K562 (cell line): ENCODE results near the gene PARS2. TPM values are rescaled to one million over a fixed set of nuclear protein-coding genes. Genes with fewer than 3 reads are reported as not detected.

Experiments used
- ATAC-seq: fragments of 200-7000 bp; cut with Tn5 transposase; 3 replicates; pipeline ENCODE4 v1.9.1; 2020; ENCODE audit warnings: moderate library complexity
- BruUV-seq: library from RNA; stranded (reverse); fragments of 400-500 nt; replicated peaks from 2 replicates; lab custom pipeline; 2021; lab: Mats Ljungman, UMichigan
- CTCF ChIA-PET: fragments of 300-600 bp; formaldehyde crosslinking; extraction: SDS; loops from one replicate; lab custom pipeline; 2021; ENCODE audit warnings: low intra/inter-chr PET ratio; lab: Yijun Ruan, JAX
- POLR2A ChIA-PET: fragments of 300-600, 350-650 bp; sonication (Branson Sonifier 250); formaldehyde crosslinking; extraction: SDS; loops from one replicate; lab custom pipeline; 2021; ENCODE audit warnings: antibody characterized with exemption, inconsistent platforms; lab: Yijun Ruan, JAX
- DNase-seq, 4 experiments: peaks; one replicate each; pipeline versions ENCODE4 v3.0.0 to v3.0.0-alpha.2; 2011 to 2018; ENCODE audit warnings: low spot score in 3 of 4, mixed read lengths in 3 of 4; ENCODE audit errors: extremely low read depth in 1 of 4
- FAIRE-seq: peaks from 2 replicates; lab custom pipeline; 2011; peaks lifted over from hg19 to GRCh38; lab: Jason Lieb, UNC
- H2AFZ ChIP-seq: 2 replicates; pipeline ENCODE4 v1.6.0; 2011; ENCODE audit warnings: low read depth, low read length, control low read depth, inconsistent platforms
- H3K27ac ChIP-seq: fragments of 200-600 bp; 3 replicates; pipeline ENCODE4 v1.8.0; 2011; ENCODE audit warnings: low read depth, mild to moderate bottlenecking, control low read depth, inconsistent platforms, low read length, moderate library complexity, mixed read lengths; ENCODE audit errors: extremely low read depth
- H3K27me3 ChIP-seq, 2 experiments: fragments of 300-600 bp in 1 of 2; 2 replicates in 1 of 2; 3 replicates in 1 of 2; pipeline versions ENCODE4 v1.6.0 to v1.8.0; 2011; ENCODE audit warnings: inconsistent platforms in 2 of 2, low read length in 2 of 2, mild to moderate bottlenecking in 1 of 2, mixed read lengths in 1 of 2, moderate library complexity in 1 of 2; ENCODE audit not compliant: control insufficient read depth in 2 of 2, insufficient read depth in 2 of 2
- H3K36me3 ChIP-seq: fragments of 300-600 bp; 3 replicates; pipeline ENCODE4 v1.8.0; 2011; ENCODE audit warnings: mild to moderate bottlenecking, low read length, inconsistent platforms; ENCODE audit not compliant: control insufficient read depth, insufficient read depth
- H3K4me1 ChIP-seq, 2 experiments: fragments of 200-600 bp in 1 of 2; replicated peaks in 1 of 2; 2 replicates in 1 of 2; 3 replicates in 1 of 2; pipeline versions ENCODE4 v1.5.1 to v1.8.0; 2011; ENCODE audit warnings: inconsistent platforms in 2 of 2, low read length in 2 of 2, mild to moderate bottlenecking in 1 of 2, mixed read lengths in 1 of 2, moderate library complexity in 1 of 2; ENCODE audit not compliant: control insufficient read depth in 2 of 2, insufficient read depth in 2 of 2
- H3K4me2 ChIP-seq: 2 replicates; pipeline ENCODE4 v1.6.1; 2011; ENCODE audit warnings: low read length, control low read depth, inconsistent platforms, mixed read lengths; ENCODE audit not compliant: insufficient read depth
- H3K4me3 ChIP-seq: fragments of 200-600 bp; sonication (generic), shearing (Covaris generic); 2 replicates; pipeline ENCODE4 v1.5.1; 2016; ENCODE audit warnings: control low read depth, inconsistent platforms
- H3K79me2 ChIP-seq: fragments of 200-600 bp; 3 replicates; pipeline ENCODE4 v1.8.0; 2011; ENCODE audit warnings: low read length, inconsistent platforms; ENCODE audit not compliant: control insufficient read depth, insufficient read depth
- H3K9ac ChIP-seq, 2 experiments: 2 replicates each; pipeline versions ENCODE4 v1.6.0 to v1.6.1; 2011; ENCODE audit warnings: low read depth in 2 of 2, low read length in 2 of 2, control low read depth in 1 of 2, inconsistent platforms in 1 of 2, mild to moderate bottlenecking in 1 of 2, mixed read lengths in 1 of 2; ENCODE audit not compliant: insufficient read depth in 1 of 2
- H3K9me1 ChIP-seq: one replicate; pipeline ENCODE4 v1.6.0; 2011; ENCODE audit warnings: inconsistent platforms, mild to moderate bottlenecking, low read length, moderate library complexity; ENCODE audit not compliant: control insufficient read depth, insufficient read depth
- H3K9me3 ChIP-seq: replicated peaks from 2 replicates; pipeline ENCODE4 v1.5.1; 2011; ENCODE audit warnings: low read depth, low read length, inconsistent platforms; ENCODE audit not compliant: control insufficient read depth, insufficient read depth
- H4K20me1 ChIP-seq: replicated peaks from 2 replicates; pipeline ENCODE4 v1.6.1; 2011; ENCODE audit warnings: low read length, inconsistent platforms, mixed read lengths; ENCODE audit not compliant: control insufficient read depth, insufficient read depth
- BCOR ChIP-seq: fragments of 450-650 bp; IDR thresholded peaks from 2 replicates; pipeline ENCODE4 v1.6.1; 2016
- CSDE1 ChIP-seq, 2 experiments: fragments of 450-650 bp; IDR thresholded peaks; 2 replicates each; pipeline ENCODE4 v1.6.1; 2016; ENCODE audit warnings: mild to moderate bottlenecking in 1 of 2
- RAD51 ChIP-seq: fragments of 450-650 bp; IDR thresholded peaks from 2 replicates; pipeline ENCODE4 v1.7.1; 2016; ENCODE audit warnings: low read depth, mild to moderate bottlenecking, borderline replicate concordance
- RBM25 ChIP-seq: fragments of 200-400 bp; formaldehyde crosslinking; IDR thresholded peaks from 2 replicates; pipeline ENCODE4 v1.6.1; 2018; ENCODE audit warnings: low read length, low read depth, moderate library complexity; ENCODE audit not compliant: severe bottlenecking
- SFPQ ChIP-seq: fragments of 200-400 bp; formaldehyde crosslinking; IDR thresholded peaks from 2 replicates; pipeline ENCODE4 v1.6.1; 2017; ENCODE audit warnings: mild to moderate bottlenecking, low read depth, low read length, moderate library complexity
- SMARCA5 ChIP-seq: fragments of 450-650 bp; IDR thresholded peaks from 2 replicates; pipeline ENCODE4 v1.6.1; 2016
- SMC3 ChIP-seq: conservative IDR thresholded peaks from 2 replicates; pipeline ENCODE4 v1.6.1; 2011; ENCODE audit warnings: low read depth, low read length, improper control_type of control experiment; ENCODE audit not compliant: insufficient read depth
- ZFP36 ChIP-seq: fragments of 150-350 bp; IDR thresholded peaks from 2 replicates; pipeline ENCODE4 v1.6.1; 2018; ENCODE audit warnings: low read length, low read depth; ENCODE audit not compliant: partially characterized antibody
- ZNF436 ChIP-seq: fragments of 250-450, 450-650 bp; sonication (Bioruptor Pico); formaldehyde crosslinking; IDR thresholded peaks from 2 replicates; pipeline ENCODE4 v1.7.0; 2020; ENCODE audit warnings: mild to moderate bottlenecking
- ZNF57 ChIP-seq: fragments of 450-650 bp; formaldehyde crosslinking; IDR thresholded peaks from 2 replicates; pipeline ENCODE4 v1.4.0; 2020; ENCODE audit warnings: mild to moderate bottlenecking, moderate library complexity
- WGBS: fragments of 100-300 bp; shearing (Covaris generic); methylation state at CpG from one replicate; pipeline ENCODE4 v1.1.6; 2016; ENCODE audit warnings: low coverage, mixed read lengths; ENCODE audit not compliant: insufficient coverage; ENCODE audit errors: missing lambda C conversion rate; 5-methylcytosine and 5-hydroxymethylcytosine counted together
- in situ Hi-C: fragments of 300-500 bp; cut with MboI; formaldehyde crosslinking; loops from 4 replicates; pipeline ENCODE4 v1.15.0; 2018; ENCODE audit warnings: inconsistent platforms, mixed read lengths
- intact Hi-C: fragments of 100-400 bp; cut with micrococcal nuclease; formaldehyde crosslinking; loops from 2 replicates; pipeline ENCODE4 v1.14.2; 2022
- polyA plus RNA-seq, 8 experiments: library from polyadenylated mRNA; depleted of rRNA in 4 of 8; stranded (reverse) in 5 of 8; unstranded in 3 of 8; fragments of >200 nt; fragmentation: Nextera tagmentation in 2 of 8; fragmentation: Illumina TruSeq in 1 of 8; extraction: Ambion mirVana in 2 of 8; extraction: Trizol in 1 of 8; gene quantifications; 2 replicates each; pipeline versions ENCODE4 v1.2.1 to v1.2.3, GENCODE V29; 2011 to 2014; ENCODE audit warnings: inconsistent platforms in 1 of 8, missing spikeins in 1 of 8
- total RNA-seq, 7 experiments: library from RNA; depleted of rRNA in 6 of 7; stranded (reverse); fragments of >200 nt in 6 of 7; fragmentation: Illumina TruSeq in 2 of 7; extraction: Trizol in 2 of 7; gene quantifications; 2 replicates each; pipeline versions ENCODE4 v1.2.1 to v1.2.3, GENCODE V29; 2011 to 2021; ENCODE audit warnings: low replicate concordance in 1 of 7

Gene PARS2
- total and polyA plus RNA-seq, 9 of the 15 experiments (the other 6 are each of a cell fraction or from before 2014, with no cell fraction given) = 6.3 to 12.4 (median 7.9) TPM

DNA sequence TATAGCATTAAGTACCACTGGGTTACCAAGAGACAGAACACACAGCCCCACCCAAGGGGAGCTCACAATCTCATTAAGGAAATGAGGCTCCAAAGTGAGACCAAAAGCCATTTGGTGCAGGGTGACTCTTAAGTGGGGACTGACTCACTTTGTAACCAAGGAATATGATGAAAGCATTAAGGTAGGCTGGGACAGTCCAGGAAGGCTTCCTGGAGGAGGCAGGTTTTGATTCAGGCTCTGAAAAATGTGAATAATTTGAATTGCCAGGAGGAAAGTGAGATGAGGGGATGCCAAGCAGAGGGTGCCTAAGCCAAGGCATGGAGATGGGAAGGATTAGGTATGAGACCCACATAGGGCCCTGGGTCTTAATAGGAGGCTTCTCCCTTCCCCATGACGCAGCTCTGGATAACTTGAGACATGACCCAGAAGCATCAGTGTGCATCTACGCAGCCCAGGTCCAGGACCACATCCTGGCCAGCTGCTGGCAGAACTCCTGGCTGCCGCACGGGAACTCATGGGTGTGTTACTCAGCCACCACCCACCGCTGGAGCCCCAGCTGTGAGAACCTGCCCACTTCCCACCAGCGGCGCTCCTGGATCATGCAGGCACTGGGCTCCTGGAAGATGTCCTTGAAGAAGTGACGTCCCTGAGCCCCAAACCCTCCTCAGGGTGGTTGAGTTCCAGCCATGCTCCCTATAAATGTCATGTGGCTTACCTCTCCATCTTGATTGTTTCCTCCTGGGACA, 54.6 kb downstream of the PARS2 start:
- POLR2A ChIA-PET = no interaction called here
- no peaks in the 10 kb centered on the region for H3K9me3 ChIP-seq
- no peak overlapping the region for H3K27ac ChIP-seq
- no peak for DNase-seq
- CTCF ChIA-PET = no interaction called here
- in situ Hi-C loops = no loop called here
- no peak overlapping the region for H2AFZ ChIP-seq
- no peak overlapping the region for H3K9ac ChIP-seq
- BruUV-seq = no TSS peak
- no peaks in the 10 kb centered on the region for H3K79me2 ChIP-seq
- 0 out of 2 replicates have a peak, but pooled peaks have one; percentile 29 for TF ChIP-seq SMARCA5
- TF ChIP-seq ZNF436 (CRISPR knock-in tag) = peak; percentile 75; the same call in 1 of the 2 replicates
- no peak for TF ChIP-seq CSDE1 (IDR thresholded peaks at IDR 0.05)
- TF ChIP-seq BCOR = peak; percentile 62
- no peak for TF ChIP-seq SMC3
- TF ChIP-seq RBM25 = peak; percentile 41
- peak; percentile 98 for TF ChIP-seq ZFP36
- TF ChIP-seq RAD51 = no peak
- no peak for TF ChIP-seq SFPQ
- no peak for TF ChIP-seq ZNF57 (CRISPR knock-in tag)
- TF ChIP-seq, all 486 proteins: peak for 5
- H3K4me3 ChIP-seq = no peak overlapping the region
- H3K9me1 ChIP-seq = no peaks in the 10 kb centered on the region
- H3K36me3 ChIP-seq = no peaks in the 10 kb centered on the region
- H3K4me1 ChIP-seq = no peaks in the 10 kb centered on the region; a peak in 1 of 5 replicates
- ATAC-seq = no peak
- intact Hi-C loops = no loop called here
- WGBS = 1% methylated on average over 8 of the region's 8 CpGs
- no peak for FAIRE-seq
- H3K4me2 ChIP-seq = no peak overlapping the region
- peaks cover 10% of the 10 kb centered on the region for H4K20me1 ChIP-seq
- peaks cover 20 to 49% of the 10 kb centered on the region in 2 experiments for H3K27me3 ChIP-seq
